DOHH2 (cell line): ENCODE results near the gene TDRD10.

Source experiments
- H3F3A ChIP-seq: fragments of 200-600 bp; sonication (generic), shearing (Covaris generic); 2 replicates; pipeline ENCODE4 v1.6.0; 2016; ENCODE audit warnings: antibody characterized with exemption, mild to moderate bottlenecking; ENCODE audit not compliant: control insufficient read depth, insufficient read depth
- H3K27ac ChIP-seq: fragments of 200-600 bp; sonication (generic); 2 replicates; pipeline ENCODE4 v1.5.1; 2014; ENCODE audit warnings: low read depth, mild to moderate bottlenecking, low read length, moderate library complexity
- H3K27me3 ChIP-seq: fragments of 200-600 bp; sonication (generic); 2 replicates; pipeline ENCODE4 v1.6.1; 2014; ENCODE audit warnings: mild to moderate bottlenecking, low read length, mixed read lengths; ENCODE audit not compliant: control insufficient read depth
- H3K36me3 ChIP-seq: fragments of 200-600 bp; sonication (generic); 2 replicates; pipeline ENCODE4 v1.6.1; 2014; ENCODE audit warnings: mild to moderate bottlenecking, low read length, moderate library complexity, mixed read lengths; ENCODE audit not compliant: control insufficient read depth
- H3K4me1 ChIP-seq: fragments of 200-600 bp; sonication (generic); 2 replicates; pipeline ENCODE4 v1.6.1; 2014; ENCODE audit warnings: mild to moderate bottlenecking, low read length, mixed read lengths; ENCODE audit not compliant: control insufficient read depth
- H3K4me2 ChIP-seq: fragments of 200-600 bp; sonication (generic); 2 replicates; pipeline ENCODE4 v1.6.0; 2014; ENCODE audit warnings: mild to moderate bottlenecking, low read length, moderate library complexity
- H3K4me3 ChIP-seq: fragments of 200-600 bp; sonication (generic); 2 replicates; pipeline ENCODE4 v1.5.1; 2014; ENCODE audit warnings: mild to moderate bottlenecking, low read length, mixed read lengths
- H3K79me2 ChIP-seq: fragments of 200-600 bp; sonication (generic); 2 replicates; pipeline ENCODE4 v1.6.1; 2014; ENCODE audit warnings: mild to moderate bottlenecking, low read length, mixed read lengths; ENCODE audit not compliant: control insufficient read depth
- H3K9me2 ChIP-seq: fragments of 200-600 bp; sonication (generic); replicated peaks from 2 replicates; pipeline ENCODE4 v1.6.1; 2014; ENCODE audit warnings: mild to moderate bottlenecking, low read length, mixed read lengths; ENCODE audit not compliant: control insufficient read depth
- H3K9me3 ChIP-seq: fragments of 200-600 bp; sonication (generic); 2 replicates; pipeline ENCODE4 v1.6.1; 2014; ENCODE audit warnings: antibody characterized with exemption, low read length, mixed read lengths; ENCODE audit not compliant: control insufficient read depth, insufficient read depth
- H4K20me1 ChIP-seq: fragments of 200-600 bp; sonication (generic); 2 replicates; pipeline ENCODE4 v1.6.0; 2014; ENCODE audit warnings: low read depth, mild to moderate bottlenecking, antibody characterized with exemption, low read length, moderate library complexity; ENCODE audit not compliant: control insufficient read depth, insufficient read depth
- CTCF ChIP-seq: fragments of 200-600 bp; sonication (generic); IDR thresholded peaks from one replicate; pipeline ENCODE4 v1.5.1; 2014; ENCODE audit warnings: antibody characterized with exemption, mild to moderate bottlenecking, low read depth, low read length; ENCODE audit not compliant: poor library complexity, severe bottlenecking
- EZH2phosphoT487 ChIP-seq: fragments of 200-600 bp; sonication (generic); IDR thresholded peaks from 2 replicates; pipeline ENCODE4 v1.6.1; 2017; ENCODE audit warnings: borderline replicate concordance, mild to moderate bottlenecking, antibody characterized with exemption, low read length, moderate library complexity, mixed read lengths

Gene TDRD10

GRCh38 chr1:154460695-154461260, 41.2 kb upstream of the TDRD10 start:
- no peak for TF ChIP-seq CTCF
- no peak for TF ChIP-seq EZH2phosphoT487
- Histone ChIP-seq H3K9me3 (no peaks in the 10 kb centered on the region), H3F3A (no peaks in the 10 kb centered on the region), H3K27ac (no peak overlapping the region), H3K27me3 (peaks cover 9% of the 10 kb centered on the region), H4K20me1 (no peaks in the 10 kb centered on the region), H3K4me1 (no peaks in the 10 kb centered on the region), H3K4me3 (no peak overlapping the region), H3K36me3 (no peaks in the 10 kb centered on the region), H3K4me2 (no peak overlapping the region), H3K9me2 (no peaks in the 10 kb centered on the region), H3K79me2 (no peaks in the 10 kb centered on the region)

- Histone ChIP-seq H3K4me2 (no peak overlapping the region), H3K27me3 (peaks cover 24% of the 10 kb centered on the region), H3F3A (no peaks in the 10 kb centered on the region), H3K36me3 (no peaks in the 10 kb centered on the region), H3K9me2 (no peaks in the 10 kb centered on the region), H3K4me1 (no peaks in the 10 kb centered on the region), H3K9me3 (no peaks in the 10 kb centered on the region), H3K79me2 (no peaks in the 10 kb centered on the region), H3K4me3 (no peak overlapping the region), H3K27ac (no peak overlapping the region), H4K20me1 (no peaks in the 10 kb centered on the region)
- TF ChIP-seq EZH2phosphoT487 (no peak), CTCF (no peak)
Observed at GRCh38 chr1:154463512-154463990, 38.5 kb upstream of the TDRD10 start.

- Histone ChIP-seq H3K27me3 (peaks cover 23% of the 10 kb centered on the region), H3F3A (no peaks in the 10 kb centered on the region), H3K36me3 (no peaks in the 10 kb centered on the region), H3K27ac (no peak overlapping the region), H3K4me2 (no peak overlapping the region), H3K9me2 (no peaks in the 10 kb centered on the region), H3K4me1 (no peaks in the 10 kb centered on the region), H3K9me3 (no peaks in the 10 kb centered on the region), H3K4me3 (no peak overlapping the region), H3K79me2 (no peaks in the 10 kb centered on the region), H4K20me1 (no peaks in the 10 kb centered on the region)
- no peak for TF ChIP-seq CTCF
- no peak for TF ChIP-seq EZH2phosphoT487
Observed at GRCh38 chr1:154465621-154466195, 36.3 kb upstream of the TDRD10 start.
